Right cardiac atrium (tissue), 5 donors: ENCODE data around the gene ENOX2. TPM values are rescaled to one million over a fixed set of nuclear protein-coding genes. Genes with fewer than 3 reads are reported as not detected.
A peak's percentile ranks its signal among the peaks of the same experiment; 100 is the strongest.

Experiments used
- ATAC-seq, 2 donors: fragments of 200-7000 bp; cut with Tn5 transposase; one replicate each; pipeline versions ENCODE4 v1.8.0 to v1.9.1; 2020; ENCODE audit warnings: moderate library complexity in 2 of 2, mild to moderate bottlenecking in 1 of 2
- DNase-seq, 3 donors: peaks; one replicate each; pipeline ENCODE4 v3.0.0-alpha.2; 2020
- H3K27ac ChIP-seq: one replicate; pipeline ENCODE4 v1.5.1; 2013; ENCODE audit warnings: mild to moderate bottlenecking, low read length, control low read depth, moderate library complexity
- H3K27me3 ChIP-seq: one replicate; pipeline ENCODE4 v1.6.1; 2013; ENCODE audit not compliant: control insufficient read depth, insufficient read depth
- H3K4me1 ChIP-seq: one replicate; pipeline ENCODE4 v1.6.1; 2013; ENCODE audit warnings: low read length; ENCODE audit not compliant: control insufficient read depth, insufficient read depth
- H3K4me3 ChIP-seq: one replicate; pipeline ENCODE4 v1.5.1; 2013; ENCODE audit warnings: low read length, control low read depth
- H3K9me3 ChIP-seq: one replicate; pipeline ENCODE4 v1.6.1; 2013; ENCODE audit warnings: low read length; ENCODE audit not compliant: control insufficient read depth
- WGBS: extraction: QIAGEN DNeasy Blood & Tissue Kit; methylation state at CpG from one replicate; pipeline ENCODE4 v1.1.7; 2013; 5-methylcytosine and 5-hydroxymethylcytosine counted together
- intact Hi-C, 4 donors: fragments of 100-400 bp; cut with DNase I; formaldehyde crosslinking; loops; one replicate each; pipeline versions ENCODE4 v1.11.0 to v1.14.0; 2022 to 2023
- polyA plus RNA-seq: library from polyadenylated mRNA; stranded (reverse); fragments of 200-250 nt; gene quantifications from one replicate; pipeline ENCODE4 v1.2.3, GENCODE V29; 2013
- total RNA-seq, 4 donors: library from RNA; stranded (reverse); fragmentation: NEBNext Ultra II Directional; extraction: Animal tissue kit (Norgen Biotek cat#: 25700); gene quantifications; one replicate each; pipeline ENCODE4 v1.2.1, GENCODE V29; 2021
- donor health status: healthy with polysubstance abuse.
- donor health status: DM: no; HTN: yes; CAD: no.
- donor health status: DM: no; HTN: no; CAD: no.
- donor health status: DM: no; HTN: yes; CAD: no; lungs with severe emphysema.
- donor health status: DM: yes; HTN: yes; CAD: no.

The ENOX2 gene
- total and polyA plus RNA-seq, 5 donors: 6.2 to 20.1 (median 17.7) TPM

GRCh38 chrX:130841776-130842175 is 61.2 kb downstream of the ENOX2 start:
- no peak for DNase-seq
- 94% methylated on average over 3 of the region's 3 CpGs for WGBS
- H3K9me3 ChIP-seq: no peaks in the 10 kb centered on the region
- no peaks in the 10 kb centered on the region for H3K27me3 ChIP-seq
- no peak overlapping the region for H3K27ac ChIP-seq
- intact Hi-C loops: no loop called here
- no peak overlapping the region for H3K4me3 ChIP-seq
- H3K4me1 ChIP-seq: no peaks in the 10 kb centered on the region
- ATAC-seq: no peak

DNA sequence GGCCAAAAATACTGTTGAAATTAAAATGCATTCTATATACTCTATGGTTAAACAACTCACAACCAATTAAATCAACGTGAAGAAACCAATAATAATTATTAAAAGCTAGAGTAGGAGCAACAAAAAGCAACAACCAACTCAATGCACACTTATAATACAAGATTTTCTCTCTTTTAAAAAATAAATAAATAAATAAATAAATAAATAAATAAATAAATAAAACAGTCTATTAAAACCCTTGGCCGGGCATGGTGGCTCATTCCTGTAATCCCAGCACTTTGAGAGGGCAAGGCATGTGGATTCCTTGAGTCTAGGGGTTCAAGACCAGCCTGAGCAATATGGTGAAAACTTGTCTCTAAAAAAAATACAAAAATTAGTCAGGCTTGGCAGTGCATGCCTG is 62.7 kb downstream of the ENOX2 start:
- WGBS: 91% methylated on average over 2 of the region's 2 CpGs
- Histone ChIP-seq H3K27me3 (no peaks in the 10 kb centered on the region), H3K9me3 (no peaks in the 10 kb centered on the region), H3K4me1 (peaks cover 3% of the 10 kb centered on the region), H3K4me3 (no peak overlapping the region), H3K27ac (no peak overlapping the region)
- DNase-seq (no peak), ATAC-seq (no peak)
- intact Hi-C loops: no loop called here

GRCh38 chrX:130836447-130836846 is 66.6 kb downstream of the ENOX2 start:
- no peak overlapping the region for H3K4me3 ChIP-seq
- H3K27me3 ChIP-seq: no peaks in the 10 kb centered on the region
- ATAC-seq (no peak), DNase-seq (no peak)
- peaks cover 3% of the 10 kb centered on the region for H3K4me1 ChIP-seq
- H3K27ac ChIP-seq: no peak overlapping the region
- intact Hi-C loops: no loop called here
- no peaks in the 10 kb centered on the region for H3K9me3 ChIP-seq
- 17% methylated on average over 2 of the region's 2 CpGs for WGBS

DNA sequence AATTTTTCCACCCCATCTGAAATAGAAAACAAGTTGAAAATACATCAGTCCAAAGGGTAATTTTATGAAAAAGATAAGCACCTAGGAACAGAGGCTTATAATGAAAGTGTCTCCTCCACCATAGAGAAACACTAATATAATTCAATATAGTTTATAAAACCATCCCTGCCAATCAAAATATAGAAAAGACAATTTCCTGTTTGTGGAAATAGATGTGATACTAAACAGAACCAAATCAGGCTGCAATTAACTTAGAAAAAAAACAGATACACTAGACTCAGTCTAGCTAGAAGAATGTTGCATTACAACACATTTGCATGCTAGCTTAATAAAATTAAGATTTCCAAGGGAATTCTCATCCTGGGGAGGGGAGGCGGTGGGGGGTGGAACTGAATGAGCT is 68.2 kb downstream of the ENOX2 start:
- ATAC-seq: no peak
- no peaks in the 10 kb centered on the region for H3K9me3 ChIP-seq
- intact Hi-C loops: no loop called here
- DNase-seq: no peak
- H3K27ac ChIP-seq: no peak overlapping the region
- H3K4me1 ChIP-seq: peaks cover 3% of the 10 kb centered on the region
- 96% methylated on average over 1 of the region's 1 CpG for WGBS
- no peaks in the 10 kb centered on the region for H3K27me3 ChIP-seq
- no peak overlapping the region for H3K4me3 ChIP-seq

DNA sequence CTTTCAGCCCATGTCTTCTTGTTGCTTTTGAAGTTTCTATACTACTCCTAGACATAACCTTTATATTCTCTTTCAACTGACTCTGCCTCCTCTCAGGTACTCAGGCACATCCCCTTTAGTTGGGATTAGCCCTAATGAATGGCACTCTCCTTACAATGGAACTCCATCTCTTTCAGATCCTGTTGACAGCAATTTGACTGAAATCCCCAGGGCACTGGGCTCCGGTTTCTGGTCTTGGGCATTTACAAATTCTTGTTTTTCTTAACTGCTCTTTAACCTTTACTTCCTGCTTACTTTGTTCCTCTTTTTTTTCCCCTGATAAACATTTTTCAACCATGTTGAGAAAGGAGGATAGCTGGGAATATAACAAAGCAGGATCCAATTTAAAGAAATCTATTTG is 68.9 kb downstream of the ENOX2 start:
- H3K4me1 ChIP-seq: peaks cover 3% of the 10 kb centered on the region
- H3K9me3 ChIP-seq: no peaks in the 10 kb centered on the region
- 24% methylated on average over 1 of the region's 1 CpG for WGBS
- H3K4me3 ChIP-seq: no peak overlapping the region
- intact Hi-C loops: no loop called here
- ATAC-seq (no peak), DNase-seq (no peak)
- H3K27ac ChIP-seq: no peak overlapping the region
- no peaks in the 10 kb centered on the region for H3K27me3 ChIP-seq

GRCh38 chrX:130831347-130831722 is 71.7 kb downstream of the ENOX2 start:
- no peak overlapping the region for H3K4me3 ChIP-seq
- peaks cover under 1% of the 10 kb centered on the region for H3K4me1 ChIP-seq
- no peak overlapping the region for H3K27ac ChIP-seq
- intact Hi-C loops: no loop called here
- H3K9me3 ChIP-seq: no peaks in the 10 kb centered on the region
- DNase-seq: no peak
- ATAC-seq: no peak
- H3K27me3 ChIP-seq: no peaks in the 10 kb centered on the region
- WGBS: 93% methylated on average over 1 of the region's 1 CpG

DNA sequence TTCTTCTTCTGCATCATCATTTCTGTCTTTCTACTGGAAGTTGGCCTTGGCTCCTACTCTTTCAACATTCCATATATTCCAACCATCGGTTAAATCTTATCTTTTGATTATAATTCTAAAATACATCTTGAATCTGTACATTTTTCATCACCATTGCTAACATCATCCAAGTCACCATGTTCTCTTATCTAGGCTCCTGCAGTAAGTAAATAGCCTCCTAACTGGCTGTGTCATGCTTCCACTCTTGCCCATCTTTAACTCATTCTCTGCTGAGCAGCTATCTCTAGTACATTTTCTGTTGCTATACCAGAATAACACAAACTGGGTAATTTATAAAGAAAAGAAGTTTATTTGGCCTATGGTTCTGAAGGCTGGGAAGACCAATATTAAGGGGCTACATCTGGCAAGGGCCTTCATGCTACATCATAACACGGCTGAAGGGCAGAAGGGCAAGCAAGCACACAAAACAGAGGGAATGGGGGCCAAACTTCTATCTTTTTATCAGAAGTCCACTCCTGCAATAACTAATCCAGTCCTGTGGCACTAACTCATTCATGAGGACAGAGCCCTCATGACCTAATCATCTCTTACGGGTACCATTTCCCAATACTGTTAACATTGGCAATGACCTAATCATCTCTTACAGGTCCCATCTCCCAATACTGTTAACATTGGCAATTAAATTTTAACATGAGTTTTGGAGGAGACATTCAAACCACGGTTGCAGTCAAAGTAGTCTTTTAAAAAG is 72.2 kb downstream of the ENOX2 start:
- intact Hi-C loops: no loop called here
- DNase-seq (no peak), ATAC-seq (no peak)
- 75% methylated on average over 4 of the region's 4 CpGs for WGBS
- Histone ChIP-seq H3K27me3 (no peaks in the 10 kb centered on the region), H3K27ac (no peak overlapping the region), H3K4me3 (no peak overlapping the region), H3K9me3 (no peaks in the 10 kb centered on the region), H3K4me1 (no peaks in the 10 kb centered on the region)

GRCh38 chrX:130829526-130830515 is 73.2 kb downstream of the ENOX2 start:
- no peaks in the 10 kb centered on the region for H3K9me3 ChIP-seq
- intact Hi-C loops: no loop called here
- peak in 1 of 3 donors; percentile 25 for DNase-seq
- no peak overlapping the region for H3K27ac ChIP-seq
- WGBS: 89% methylated on average over 2 of the region's 2 CpGs
- no peak for ATAC-seq
- no peak overlapping the region for H3K4me3 ChIP-seq
- H3K4me1 ChIP-seq: no peaks in the 10 kb centered on the region
- H3K27me3 ChIP-seq: no peaks in the 10 kb centered on the region

GRCh38 chrX:130828641-130829040 is 74.4 kb downstream of the ENOX2 start:
- Histone ChIP-seq H3K4me3 (no peak overlapping the region), H3K27me3 (no peaks in the 10 kb centered on the region), H3K9me3 (no peaks in the 10 kb centered on the region), H3K4me1 (no peaks in the 10 kb centered on the region), H3K27ac (no peak overlapping the region)
- intact Hi-C loops: no loop called here
- WGBS: 91% methylated on average over 3 of the region's 3 CpGs
- no peak for DNase-seq
- ATAC-seq: no peak

DNA sequence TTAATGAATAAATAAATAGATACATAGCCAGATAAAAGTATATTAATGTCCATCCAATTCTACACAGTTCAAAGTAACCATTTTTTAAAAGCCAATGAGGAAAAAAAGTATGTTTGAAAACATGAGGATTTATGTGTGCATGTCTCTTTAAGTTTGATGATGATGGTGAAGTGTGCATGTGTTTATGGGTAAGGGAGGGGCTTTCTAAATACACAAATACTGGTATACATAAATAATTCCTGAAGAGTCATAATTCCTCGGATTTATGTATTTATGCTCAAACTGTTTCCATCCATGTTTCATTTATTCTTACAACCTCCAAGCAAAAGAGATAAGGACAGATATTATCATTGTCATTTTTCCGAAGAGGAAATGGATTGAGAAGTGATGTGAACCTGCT is 75.4 kb downstream of the ENOX2 start:
- no peak for ATAC-seq

GRCh38 chrX:130826249-130826648 is 76.8 kb downstream of the ENOX2 start:
- H3K4me1 ChIP-seq: no peaks in the 10 kb centered on the region
- intact Hi-C loops: no loop called here
- H3K4me3 ChIP-seq: no peak overlapping the region
- no peaks in the 10 kb centered on the region for H3K27me3 ChIP-seq
- no peak overlapping the region for H3K27ac ChIP-seq
- WGBS: 75% methylated on average over 1 of the region's 1 CpG
- DNase-seq: no peak
- H3K9me3 ChIP-seq: no peaks in the 10 kb centered on the region
- no peak for ATAC-seq

More for the DNA sequence above, 75.4 kb downstream of the ENOX2 start:
- H3K4me3 ChIP-seq: no peak overlapping the region
- H3K4me1 ChIP-seq: no peaks in the 10 kb centered on the region
- DNase-seq: no peak
- H3K27me3 ChIP-seq: no peaks in the 10 kb centered on the region
- 84% methylated on average over 2 of the region's 2 CpGs for WGBS
- intact Hi-C loops: no loop called here
- no peaks in the 10 kb centered on the region for H3K9me3 ChIP-seq
- H3K27ac ChIP-seq: no peak overlapping the region
